OCI-LY1 (cell line): ENCODE results near the gene GALNT13.

Experiments used
- H2AFZ ChIP-seq: fragments of 200-600 bp; sonication (generic), shearing (Covaris generic); 2 replicates; pipeline ENCODE4 v1.6.0; 2014; ENCODE audit warnings: antibody characterized with exemption, mild to moderate bottlenecking, low read length
- H3F3A ChIP-seq: fragments of 200-600 bp; sonication (generic), shearing (Covaris generic); 2 replicates; pipeline ENCODE4 v1.6.0; 2014; ENCODE audit warnings: mild to moderate bottlenecking, antibody characterized with exemption, low read length, moderate library complexity; ENCODE audit not compliant: insufficient read depth
- H3K27ac ChIP-seq: fragments of 200-600 bp; sonication (generic); 2 replicates; pipeline ENCODE4 v1.5.1; 2014; ENCODE audit warnings: low read length, mixed run types, mild to moderate bottlenecking, low read depth; ENCODE audit not compliant: poor library complexity, severe bottlenecking
- H3K27me3 ChIP-seq: fragments of 200-600 bp; sonication (generic); 2 replicates; pipeline ENCODE4 v1.6.0; 2014; ENCODE audit warnings: antibody characterized with exemption, mild to moderate bottlenecking, low read length, moderate library complexity; ENCODE audit not compliant: insufficient read depth
- H3K36me3 ChIP-seq: fragments of 200-600 bp; sonication (generic); 2 replicates; pipeline ENCODE4 v1.6.1; 2014; ENCODE audit warnings: mild to moderate bottlenecking, antibody characterized with exemption, low read length, moderate library complexity, mixed read lengths; ENCODE audit not compliant: insufficient read depth
- H3K4me1 ChIP-seq: fragments of 200-600 bp; sonication (generic); 2 replicates; pipeline ENCODE4 v1.5.1; 2014; ENCODE audit warnings: mild to moderate bottlenecking, low read length, moderate library complexity; ENCODE audit not compliant: insufficient read depth, severe bottlenecking
- H3K4me2 ChIP-seq: fragments of 200-600 bp; sonication (generic), shearing (Covaris generic); 2 replicates; pipeline ENCODE4 v1.6.1; 2014; ENCODE audit warnings: low read length
- H3K4me3 ChIP-seq: fragments of 200-600 bp; sonication (generic); 2 replicates; pipeline ENCODE4 v1.5.1; 2014; ENCODE audit warnings: low read length, low read depth, mild to moderate bottlenecking, mixed read lengths; ENCODE audit not compliant: poor library complexity, severe bottlenecking
- H3K79me2 ChIP-seq: fragments of 200-600 bp; shearing (Covaris generic); 2 replicates; pipeline ENCODE4 v1.6.1; 2016; ENCODE audit warnings: mixed run types, low read length, mixed read lengths; ENCODE audit not compliant: insufficient read depth
- H3K9ac ChIP-seq: fragments of 200-600 bp; sonication (generic), shearing (Covaris generic); 2 replicates; pipeline ENCODE4 v1.6.1; 2014; ENCODE audit warnings: mild to moderate bottlenecking, low read length, mixed read lengths
- H3K9me2 ChIP-seq: fragments of 200-600 bp; sonication (generic), shearing (Covaris generic); 2 replicates; pipeline ENCODE4 v1.6.1; 2014; ENCODE audit warnings: low read depth, mild to moderate bottlenecking, low read length, mixed read lengths
- H3K9me3 ChIP-seq: fragments of 200-600 bp; shearing (Covaris generic); 2 replicates; pipeline ENCODE4 v1.6.1; 2014; ENCODE audit warnings: low read length, mixed read lengths
- H4K20me1 ChIP-seq: fragments of 200-600 bp; sonication (generic), shearing (Covaris generic); 2 replicates; pipeline ENCODE4 v1.6.0; 2016; ENCODE audit warnings: mild to moderate bottlenecking, low read length; ENCODE audit not compliant: insufficient read depth
- EZH2 ChIP-seq: fragments of 200-600 bp; sonication (generic), shearing (Covaris generic); IDR thresholded peaks from 2 replicates; pipeline ENCODE4 v1.8.0; 2017; ENCODE audit warnings: borderline replicate concordance, mixed run types, mild to moderate bottlenecking, antibody characterized with exemption, low read length, moderate library complexity, mixed read lengths
- TF ChIP-seq, protein P1 (sequence below): fragments of 200-600 bp; sonication (generic), shearing (Covaris generic); IDR thresholded peaks from 2 replicates; pipeline ENCODE4 v1.5.1; 2017; ENCODE audit warnings: mild to moderate bottlenecking, antibody characterized with exemption, low read length, moderate library complexity, mixed read lengths

GALNT13 gene

DNA sequence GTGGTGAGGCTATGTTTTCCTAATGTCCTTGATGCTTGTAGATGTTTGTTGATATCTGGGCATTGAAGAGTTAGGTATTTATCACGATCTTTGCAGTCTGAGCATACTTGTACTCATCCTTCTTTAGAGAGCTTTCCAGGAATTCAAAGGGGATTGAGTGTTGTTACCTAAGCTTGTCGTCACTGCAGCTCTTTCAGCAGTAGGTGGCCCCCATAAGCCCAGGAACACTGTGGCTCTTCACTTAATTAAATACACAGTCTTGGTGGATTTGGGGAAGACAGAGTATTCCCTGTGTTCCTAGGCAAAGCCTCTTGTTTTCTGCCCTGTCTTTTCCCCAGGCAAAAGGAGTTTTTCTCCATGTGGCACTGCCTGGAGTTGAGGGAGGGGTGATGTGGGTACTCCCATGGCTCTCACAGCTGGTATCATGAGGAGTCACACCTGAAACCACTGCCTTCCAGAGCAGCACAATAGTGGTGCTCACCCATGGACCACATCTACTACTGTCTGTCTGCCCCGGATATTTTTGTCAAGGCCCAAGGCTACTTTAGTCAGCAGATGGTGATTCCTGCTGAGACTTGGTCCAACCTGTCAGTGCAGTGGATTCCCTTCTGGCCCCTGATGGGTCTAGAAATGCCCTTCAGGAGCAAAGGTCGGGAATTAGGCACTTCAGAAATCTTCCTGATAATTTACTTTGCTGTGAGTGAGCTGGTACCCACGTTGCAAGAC lies 95.7 kb downstream of the GALNT13 start:
- Histone ChIP-seq H3K36me3 (no peaks in the 10 kb centered on the region), H3K79me2 (no peaks in the 10 kb centered on the region), H3K9ac (no peak overlapping the region), H3K9me2 (no peaks in the 10 kb centered on the region), H4K20me1 (no peaks in the 10 kb centered on the region), H3K4me1 (no peaks in the 10 kb centered on the region), H3K9me3 (no peaks in the 10 kb centered on the region), H3K4me2 (no peak overlapping the region), H3K4me3 (no peak overlapping the region), H3K27ac (no peak overlapping the region), H3F3A (no peaks in the 10 kb centered on the region), H2AFZ (no peak overlapping the region), H3K27me3 (no peaks in the 10 kb centered on the region)
- TF ChIP-seq, protein P1, sequence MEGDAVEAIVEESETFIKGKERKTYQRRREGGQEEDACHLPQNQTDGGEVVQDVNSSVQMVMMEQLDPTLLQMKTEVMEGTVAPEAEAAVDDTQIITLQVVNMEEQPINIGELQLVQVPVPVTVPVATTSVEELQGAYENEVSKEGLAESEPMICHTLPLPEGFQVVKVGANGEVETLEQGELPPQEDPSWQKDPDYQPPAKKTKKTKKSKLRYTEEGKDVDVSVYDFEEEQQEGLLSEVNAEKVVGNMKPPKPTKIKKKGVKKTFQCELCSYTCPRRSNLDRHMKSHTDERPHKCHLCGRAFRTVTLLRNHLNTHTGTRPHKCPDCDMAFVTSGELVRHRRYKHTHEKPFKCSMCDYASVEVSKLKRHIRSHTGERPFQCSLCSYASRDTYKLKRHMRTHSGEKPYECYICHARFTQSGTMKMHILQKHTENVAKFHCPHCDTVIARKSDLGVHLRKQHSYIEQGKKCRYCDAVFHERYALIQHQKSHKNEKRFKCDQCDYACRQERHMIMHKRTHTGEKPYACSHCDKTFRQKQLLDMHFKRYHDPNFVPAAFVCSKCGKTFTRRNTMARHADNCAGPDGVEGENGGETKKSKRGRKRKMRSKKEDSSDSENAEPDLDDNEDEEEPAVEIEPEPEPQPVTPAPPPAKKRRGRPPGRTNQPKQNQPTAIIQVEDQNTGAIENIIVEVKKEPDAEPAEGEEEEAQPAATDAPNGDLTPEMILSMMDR, result no peak
- no peak for TF ChIP-seq EZH2

DNA sequence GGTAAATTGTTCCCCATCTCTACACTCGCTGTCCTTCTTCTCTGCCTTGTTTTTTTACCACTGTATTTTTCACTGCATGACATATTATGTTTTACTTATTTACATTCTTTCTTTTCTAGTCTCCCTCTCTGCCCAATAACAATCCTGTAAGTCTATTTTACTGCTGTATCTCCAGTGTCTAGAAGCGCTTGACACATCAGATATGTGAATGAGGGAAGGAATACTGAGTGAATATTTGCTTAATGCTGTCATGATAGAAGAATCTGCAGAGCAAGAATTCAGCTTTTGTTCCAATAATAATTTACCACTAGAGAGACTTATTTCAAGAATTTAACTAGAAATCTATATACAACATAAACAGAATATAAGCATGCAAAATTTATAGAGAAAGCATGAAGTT lies 99.5 kb downstream of the GALNT13 start:
- Histone ChIP-seq H3K27me3 (no peaks in the 10 kb centered on the region), H3F3A (no peaks in the 10 kb centered on the region), H3K27ac (no peak overlapping the region), H4K20me1 (no peaks in the 10 kb centered on the region), H3K9me3 (no peaks in the 10 kb centered on the region), H3K9ac (no peak overlapping the region), H3K4me2 (no peak overlapping the region), H3K79me2 (no peaks in the 10 kb centered on the region), H3K36me3 (no peaks in the 10 kb centered on the region), H3K9me2 (no peaks in the 10 kb centered on the region), H2AFZ (no peak overlapping the region), H3K4me1 (no peaks in the 10 kb centered on the region), H3K4me3 (no peak overlapping the region)
- no peak for TF ChIP-seq EZH2
- TF ChIP-seq, protein P1, result no peak

DNA sequence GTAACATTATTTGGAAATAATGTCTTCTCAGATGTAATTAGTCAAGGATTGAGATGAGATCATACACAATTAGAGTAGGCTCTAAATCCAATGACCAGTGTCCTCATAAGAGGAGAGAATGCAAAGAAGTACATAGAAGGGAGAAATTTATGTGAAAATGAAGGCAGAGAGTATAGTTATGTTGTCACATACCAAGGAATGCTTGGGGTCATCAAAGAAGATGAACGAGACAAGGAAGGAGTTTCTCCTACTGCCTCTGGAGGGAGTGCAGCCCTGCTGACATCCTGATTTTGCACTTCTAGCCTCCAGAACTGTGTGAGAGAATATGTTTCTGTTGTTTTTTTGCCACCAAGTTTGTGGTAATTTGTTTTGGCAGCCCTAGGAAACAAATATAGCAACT lies 100.1 kb downstream of the GALNT13 start:
- H3F3A ChIP-seq, result no peaks in the 10 kb centered on the region

More for the DNA sequence above, 100.1 kb downstream of the GALNT13 start:
- no peak overlapping the region for H3K4me3 ChIP-seq
- H3K36me3 ChIP-seq, result no peaks in the 10 kb centered on the region
- no peak overlapping the region for H3K9ac ChIP-seq
- H3K27me3 ChIP-seq, result no peaks in the 10 kb centered on the region
- H3K4me2 ChIP-seq, result no peak overlapping the region
- no peaks in the 10 kb centered on the region for H3K79me2 ChIP-seq
- TF ChIP-seq EZH2, result no peak
- TF ChIP-seq, protein P1, result no peak
- no peaks in the 10 kb centered on the region for H3K4me1 ChIP-seq
- H3K9me3 ChIP-seq, result no peaks in the 10 kb centered on the region
- H2AFZ ChIP-seq, result no peak overlapping the region
- H3K9me2 ChIP-seq, result no peaks in the 10 kb centered on the region
- H3K27ac ChIP-seq, result no peak overlapping the region
- H4K20me1 ChIP-seq, result no peaks in the 10 kb centered on the region
